Left lobe of liver (tissue), 2 donors: ENCODE results near the gene NXF3. TPM values are rescaled to one million over a fixed set of nuclear protein-coding genes. Genes with fewer than 3 reads are reported as not detected.
"Not testable (repeated sequence)": the region's sequence is repeated elsewhere in the genome, so short reads cannot be mapped to it uniquely, and the experiment has no call there.

Experiments
- ATAC-seq: fragments of 200-7000 bp; cut with Tn5 transposase; one replicate; pipeline ENCODE4 v1.9.1; 2020; ENCODE audit warnings: mild to moderate bottlenecking, moderate library complexity
- DNase-seq: peaks from one replicate; pipeline ENCODE4 v3.0.0-alpha.2; 2020; ENCODE audit warnings: low spot score
- total RNA-seq: library from RNA; stranded (reverse); gene quantifications from one replicate; pipeline ENCODE4 v1.2.1, GENCODE V29; 2021
- donor health status: DM: no; HTN: no; CAD: no; lungs with moderate emphysema.
- donor health status: DM: no; HTN: yes; CAD: no.

Gene NXF3
- total RNA-seq, 1 donor from 2014 or later: 1.3 TPM

DNA sequence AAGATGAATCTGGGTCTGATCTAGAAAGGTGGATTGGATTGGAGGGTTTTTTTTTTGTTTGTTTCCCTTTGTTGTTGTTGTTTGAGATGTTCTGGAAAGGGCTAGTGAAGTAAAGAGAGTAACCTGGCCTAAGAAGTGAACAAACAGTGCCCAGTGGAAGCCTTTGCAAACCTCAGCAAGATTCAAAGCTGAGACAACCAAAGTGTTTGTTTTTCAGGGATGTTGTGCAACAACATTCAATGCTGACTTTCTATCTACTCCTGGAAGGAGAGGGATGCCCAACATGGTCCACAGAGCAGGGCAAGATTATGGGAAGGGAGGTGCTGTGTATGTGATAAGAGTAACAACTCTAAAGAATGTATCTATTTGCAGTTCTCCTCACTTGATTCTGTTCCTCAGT lies 40.3 kb downstream of the NXF3 start:
- peak; percentile 81 for ATAC-seq
- no peak for DNase-seq

DNA sequence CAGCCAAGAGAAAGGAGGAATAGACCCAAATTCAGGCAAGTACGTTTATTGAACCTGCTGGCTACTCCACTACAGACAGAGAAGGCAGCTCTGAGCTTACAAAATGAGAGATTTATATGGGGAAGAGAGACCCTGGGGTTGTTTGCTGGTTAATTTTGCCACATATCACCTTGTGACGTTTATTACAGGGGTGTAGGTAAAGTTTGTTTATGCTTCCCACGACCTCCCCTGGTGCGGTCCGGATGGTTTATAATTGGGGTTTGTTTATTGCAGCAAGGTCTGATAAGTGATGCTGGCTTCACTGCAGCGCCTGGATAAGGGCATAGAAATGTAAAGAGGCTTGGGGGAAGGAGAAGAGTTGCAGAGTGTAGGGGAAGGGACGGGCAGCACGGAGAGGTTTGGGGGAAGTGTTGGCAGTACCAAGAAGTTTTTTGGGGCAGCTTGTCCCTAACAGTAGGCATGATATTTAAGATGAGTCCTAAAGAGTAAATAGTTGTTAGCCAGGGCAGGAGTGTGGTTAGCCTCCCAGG lies 41.6 kb downstream of the NXF3 start:
- DNase-seq (no peak), ATAC-seq (no peak)

DNA sequence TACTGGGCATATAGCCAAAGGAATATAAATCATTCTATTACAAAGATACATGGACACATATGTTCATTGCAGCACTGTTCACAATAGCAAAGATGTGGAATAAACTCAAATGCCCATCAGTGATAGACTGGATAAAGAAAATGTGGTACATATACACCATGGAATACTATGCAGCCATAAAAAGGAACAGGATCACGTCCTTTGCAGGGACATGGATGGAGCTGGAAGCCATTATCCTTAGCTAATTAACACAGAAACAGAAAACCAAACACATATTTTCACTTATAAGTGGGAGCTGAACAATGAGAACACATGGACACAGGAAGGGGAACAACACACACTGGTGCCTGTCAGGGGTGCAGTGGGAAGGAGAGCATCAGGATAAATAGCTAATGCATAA lies 59.6 kb downstream of the NXF3 start:
- DNase-seq, ATAC-seq: not testable (repeated sequence)

Other genes starting within 250 kb of the NXF3 start
- 0.25 TPM for gene RAB40AL, start 155.9 kb downstream of the NXF3 start, total RNA-seq
- gene BEX1, start 29.0 kb downstream of the NXF3 start, total RNA-seq: 0.43 TPM
- gene BEX4, start 122.0 kb upstream of the NXF3 start, total RNA-seq: 1.8 TPM
- 8.5 TPM for gene TCEAL8, start 162.0 kb upstream of the NXF3 start, total RNA-seq
- gene TCEAL5, start 183.6 kb upstream of the NXF3 start, total RNA-seq: not detected
- gene BEX2, start 217.8 kb upstream of the NXF3 start, total RNA-seq: 0.48 TPM
- gene TCEAL7, start 237.1 kb upstream of the NXF3 start, total RNA-seq: 0.28 TPM